HG03558 (cell line): ENCODE measurements around the gene RNF144B.
A peak's percentile ranks its signal among the peaks of the same experiment; 100 is the strongest.
"Not testable (repeated sequence)": the region's sequence is repeated elsewhere in the genome, so short reads cannot be mapped to it uniquely, and the experiment has no call there.

ENCODE experiments used
- ATAC-seq: cut with Tn5 transposase; IDR thresholded peaks from one replicate; pipeline ENCODE4 v1.9.1; 2021; ENCODE audit warnings: moderate number of reproducible peaks; ENCODE audit not compliant: unreplicated experiment; ENCODE audit errors: extremely low read depth

Gene RNF144B

DNA sequence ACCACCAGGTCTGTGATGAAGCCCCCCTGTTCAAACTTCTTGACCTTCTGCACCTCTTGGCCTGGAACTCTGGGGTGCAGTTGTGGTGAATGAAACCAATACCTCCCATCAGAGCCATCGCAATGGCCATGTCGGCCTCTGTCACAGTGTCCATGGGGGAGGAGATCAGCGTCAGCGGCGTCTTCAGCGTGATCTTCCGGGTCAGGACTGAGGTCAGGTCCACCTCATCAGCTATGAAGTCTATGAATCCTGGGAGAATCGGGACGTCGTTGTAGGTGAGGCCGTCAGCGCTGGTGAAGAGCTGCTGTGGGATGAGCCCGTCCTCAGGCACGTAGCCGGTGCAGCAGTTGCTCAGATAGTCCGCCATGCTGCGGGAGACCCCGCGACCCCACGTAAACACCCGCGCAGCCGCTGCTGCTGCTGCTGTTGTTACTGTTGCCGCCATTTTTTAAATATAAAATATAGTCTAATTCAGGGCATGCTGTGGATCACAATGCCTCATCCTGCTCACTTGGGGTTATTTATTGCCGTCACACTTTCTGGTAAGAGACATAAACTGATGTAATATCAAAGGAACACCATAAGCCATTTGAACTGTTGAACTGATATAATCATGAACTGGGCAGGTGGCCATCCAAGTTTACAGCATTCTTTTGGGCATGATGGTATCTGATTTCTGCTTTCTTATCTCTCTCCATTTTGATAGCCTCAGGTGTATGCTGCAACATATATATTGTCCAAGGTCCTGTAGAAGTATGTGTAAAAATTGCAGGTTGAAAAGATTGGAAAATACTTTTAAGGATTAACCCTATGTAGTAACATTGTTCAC, 18.7 kb upstream of the RNF144B start:
- ATAC-seq = no peak

DNA sequence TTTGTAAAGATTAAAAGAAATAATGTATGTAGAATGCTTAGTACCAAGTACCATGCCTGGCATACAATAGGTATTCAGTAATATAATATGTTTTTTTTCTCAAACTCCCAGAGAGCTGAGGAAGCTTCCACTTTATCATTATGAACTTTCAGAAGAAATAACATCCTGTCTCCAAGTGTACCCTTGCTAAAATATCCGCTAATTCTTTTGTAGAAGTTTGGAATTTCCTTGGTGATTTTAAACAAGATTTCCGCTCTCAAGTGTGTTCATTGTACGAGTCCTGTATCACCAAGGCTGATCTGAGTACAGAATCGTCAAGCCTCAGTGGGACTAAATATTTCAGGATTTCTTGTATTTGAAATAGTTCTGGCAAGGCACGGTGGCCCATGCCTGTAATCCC, 16.1 kb upstream of the RNF144B start:
- ATAC-seq = no peak

DNA sequence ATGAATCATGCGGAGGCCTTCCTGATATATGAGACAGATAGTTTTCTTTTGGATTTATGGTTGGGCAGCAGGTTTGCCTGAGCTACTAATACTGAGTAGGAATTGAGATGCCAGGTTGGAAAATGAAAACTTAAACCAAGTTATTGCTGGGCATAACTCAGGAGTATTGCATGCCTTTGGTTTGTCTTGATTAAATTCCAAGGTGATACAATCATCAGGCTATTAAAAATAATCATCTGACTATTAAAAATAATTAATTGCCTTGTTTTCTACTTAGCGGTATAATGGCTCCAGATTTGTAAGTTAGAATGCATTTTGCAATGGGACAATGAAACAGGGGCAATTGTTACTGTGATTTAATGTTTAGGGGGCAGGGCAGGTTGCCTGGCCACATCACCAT, 15.5 kb upstream of the RNF144B start:
- ATAC-seq = no peak

DNA sequence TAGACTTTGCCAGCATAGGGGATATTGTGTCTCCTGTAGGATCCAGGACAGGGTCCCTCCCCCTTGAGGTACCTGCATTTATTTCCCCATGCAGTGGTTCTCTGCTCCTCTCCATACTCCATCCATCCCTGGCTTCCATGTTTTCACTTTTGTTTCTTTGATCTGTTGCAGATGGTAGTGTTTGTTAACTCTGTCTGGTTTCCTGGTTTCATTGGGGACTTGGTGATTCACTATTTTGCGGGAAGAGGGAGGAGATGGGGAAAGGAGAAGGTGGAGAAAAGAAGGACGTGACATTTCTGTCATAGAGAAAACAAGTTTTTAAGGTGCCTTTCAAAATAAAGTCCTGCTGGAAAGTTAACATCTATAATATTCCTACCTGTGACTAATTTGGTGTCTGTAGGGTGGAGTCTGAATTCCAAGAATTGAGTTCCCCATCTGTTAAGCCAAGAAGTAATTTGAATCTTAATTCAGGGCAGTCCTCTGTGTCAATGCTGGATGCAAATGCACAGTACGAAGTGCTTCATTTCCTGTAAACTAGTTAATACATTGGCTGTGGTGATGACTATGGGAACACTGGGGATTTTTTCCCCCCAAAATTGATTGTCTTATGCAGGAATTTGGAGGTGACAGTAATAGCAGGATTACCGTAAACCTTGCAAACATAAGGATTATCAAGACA, 6.9 kb upstream of the RNF144B start:
- no peak for ATAC-seq

DNA sequence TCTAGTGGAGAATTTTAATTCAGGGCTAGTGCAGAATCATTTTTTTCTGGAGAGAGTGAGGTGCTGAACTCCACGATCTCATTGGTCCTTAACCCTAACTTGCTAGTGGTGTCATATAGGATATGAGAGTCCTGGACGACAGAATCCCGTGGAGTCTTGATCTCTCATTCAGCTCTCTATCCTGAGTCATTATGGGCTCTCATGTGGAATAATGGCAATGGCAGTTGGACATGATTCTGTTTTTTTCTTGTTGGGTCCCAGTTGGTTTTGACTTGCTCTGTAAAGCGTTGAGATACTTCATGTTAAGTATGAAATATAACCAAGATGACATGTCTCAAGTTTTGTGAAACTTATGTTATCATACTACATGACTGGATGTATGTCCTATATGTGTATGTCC, 6.3 kb upstream of the RNF144B start:
- no peak for ATAC-seq

DNA sequence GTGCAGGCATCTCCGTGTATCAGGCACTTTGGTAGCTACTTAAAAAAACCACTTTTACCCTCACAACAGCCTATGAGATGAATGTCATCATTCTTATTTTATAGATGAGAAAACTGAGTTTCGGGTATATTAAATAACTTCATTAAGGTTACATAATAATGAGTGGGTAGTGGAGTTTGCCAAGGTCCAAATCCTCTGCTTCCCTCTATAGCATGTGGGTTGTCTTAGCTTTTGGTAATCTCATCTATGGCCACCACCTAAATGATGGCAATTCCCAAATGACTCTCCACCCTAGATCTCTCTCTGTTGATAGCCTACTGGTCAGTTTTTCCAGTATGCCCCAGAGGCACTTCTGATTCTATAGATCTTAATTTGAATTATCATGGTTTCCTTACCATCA, 3.7 kb upstream of the RNF144B start:
- no peak for ATAC-seq

DNA sequence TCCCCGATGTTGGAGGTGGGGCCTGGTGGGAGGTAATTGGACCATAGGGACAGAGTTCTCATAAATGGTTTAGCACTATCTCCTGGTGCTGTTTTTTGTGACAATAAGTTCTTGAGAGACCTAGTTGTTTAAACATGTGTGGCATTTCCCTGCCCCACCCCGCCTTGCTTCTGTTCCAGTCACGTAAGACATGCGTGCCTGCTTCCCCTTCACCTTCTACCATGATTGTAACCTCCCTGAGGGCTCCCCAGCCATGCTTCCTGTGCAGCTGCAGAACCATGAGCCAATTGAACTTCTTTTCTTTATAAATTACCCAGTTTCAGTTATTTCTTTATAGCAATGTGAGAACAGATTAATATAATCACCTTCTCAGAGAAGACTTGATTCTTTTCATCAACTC, 2.5 kb upstream of the RNF144B start:
- ATAC-seq = no peak

DNA sequence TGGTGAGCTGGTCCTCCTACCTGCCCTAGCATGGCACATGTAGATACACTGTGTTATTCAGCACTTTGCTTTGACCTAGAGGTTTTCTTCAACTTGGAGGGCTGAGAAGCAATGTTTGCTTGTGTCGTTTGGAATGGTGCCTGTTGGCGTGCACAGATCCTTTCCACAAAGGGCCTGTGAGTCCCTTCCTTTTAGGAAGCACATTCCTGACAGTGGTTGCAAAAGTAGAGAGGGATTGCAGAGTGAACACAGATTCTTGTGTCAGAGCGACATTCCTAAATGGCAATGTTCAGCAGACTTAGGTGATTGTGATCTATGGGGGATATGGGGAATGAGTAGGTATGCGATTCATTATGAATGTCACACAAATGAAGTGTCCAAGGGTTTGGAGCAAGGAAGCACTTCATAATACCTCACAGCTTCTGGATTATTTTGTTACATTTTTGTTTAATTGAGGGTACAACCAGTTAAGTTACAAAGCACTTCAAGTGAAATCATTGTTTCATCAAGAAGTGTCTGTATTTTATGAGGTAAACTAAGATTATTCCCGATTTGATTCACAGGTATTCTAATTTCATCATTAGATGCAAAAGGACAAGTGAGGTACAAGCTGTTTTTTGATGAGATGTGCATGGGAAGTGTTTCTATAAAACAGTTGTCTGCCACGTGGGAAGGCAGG, 713 bp upstream of the RNF144B start:
- ATAC-seq = no peak

DNA sequence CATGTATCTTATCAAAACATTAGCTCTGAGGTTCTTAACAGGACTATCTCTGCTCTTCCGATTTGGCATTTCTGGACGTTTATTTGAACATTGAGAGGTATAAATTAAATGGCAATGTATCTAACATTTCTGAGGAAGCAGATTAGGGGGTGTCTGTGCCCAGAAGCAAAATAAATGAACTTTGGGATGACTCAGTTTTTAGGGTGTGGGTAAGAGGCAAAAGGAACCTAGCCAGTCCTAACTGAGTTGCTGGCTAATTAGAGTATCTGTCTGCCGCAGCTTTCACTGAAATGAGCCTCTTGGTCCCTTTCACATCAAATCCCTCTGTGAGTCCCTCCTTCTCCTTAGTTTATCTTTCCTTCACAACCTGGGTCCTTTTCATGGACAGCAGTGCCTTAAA, 1.1 kb downstream of the RNF144B start:
- no peak for ATAC-seq

DNA sequence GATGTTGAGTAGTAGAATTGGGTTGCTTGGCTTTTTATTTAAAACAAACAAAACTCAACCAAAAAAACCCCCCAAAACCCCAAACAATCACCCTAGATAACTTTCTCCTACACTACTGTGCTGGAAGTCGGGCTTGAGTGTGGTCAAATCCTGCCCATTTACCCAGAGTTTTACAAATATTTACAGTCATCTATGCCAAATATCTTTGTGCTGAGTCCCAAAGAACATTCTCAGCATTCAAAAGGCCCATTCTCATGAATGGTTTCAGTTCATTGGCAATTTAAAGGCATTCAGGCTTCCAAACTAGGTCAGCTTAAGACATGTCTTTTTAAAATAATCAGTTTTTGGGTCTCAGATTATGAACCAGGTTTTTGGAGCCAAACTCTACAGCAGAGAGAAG, 1.8 kb downstream of the RNF144B start:
- no peak for ATAC-seq

DNA sequence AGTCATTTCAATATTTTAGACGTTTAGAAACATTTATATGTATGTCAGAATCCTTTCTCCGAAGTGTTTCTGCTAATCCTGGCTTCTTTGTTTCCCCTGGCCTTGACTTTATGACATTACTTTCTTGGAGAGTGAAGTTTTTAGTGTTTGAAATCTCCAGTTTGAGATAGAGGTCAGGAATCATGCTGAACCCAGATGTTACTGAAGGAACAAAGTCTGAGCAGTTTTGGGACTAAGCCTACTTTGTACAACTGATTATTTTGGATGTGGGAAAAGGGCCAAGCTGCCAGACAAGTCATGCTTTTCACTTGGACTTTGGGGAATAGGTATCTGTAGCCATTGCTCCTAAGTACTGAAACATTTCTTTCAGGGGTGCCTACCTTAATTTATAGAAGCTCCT, 2.3 kb downstream of the RNF144B start:
- no peak for ATAC-seq

DNA sequence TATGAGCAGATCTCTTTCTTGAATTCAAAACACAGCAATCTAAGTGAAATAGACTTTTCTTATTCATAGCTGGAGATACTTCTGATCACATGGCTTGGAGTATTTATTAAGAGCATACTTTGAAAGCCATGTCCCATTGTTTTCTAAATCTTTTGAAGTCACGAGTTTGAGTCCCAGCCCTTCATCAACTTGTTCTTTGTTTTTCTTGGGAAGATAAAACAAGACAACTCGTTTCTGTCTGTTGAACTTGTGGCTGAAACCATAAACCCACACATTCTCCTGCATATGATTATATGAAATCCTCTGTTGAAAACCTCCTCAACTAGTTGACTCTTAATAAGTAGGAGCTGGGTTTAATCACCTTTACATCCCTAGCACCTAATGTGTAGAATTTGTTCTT, 3.3 kb downstream of the RNF144B start:
- no peak for ATAC-seq

DNA sequence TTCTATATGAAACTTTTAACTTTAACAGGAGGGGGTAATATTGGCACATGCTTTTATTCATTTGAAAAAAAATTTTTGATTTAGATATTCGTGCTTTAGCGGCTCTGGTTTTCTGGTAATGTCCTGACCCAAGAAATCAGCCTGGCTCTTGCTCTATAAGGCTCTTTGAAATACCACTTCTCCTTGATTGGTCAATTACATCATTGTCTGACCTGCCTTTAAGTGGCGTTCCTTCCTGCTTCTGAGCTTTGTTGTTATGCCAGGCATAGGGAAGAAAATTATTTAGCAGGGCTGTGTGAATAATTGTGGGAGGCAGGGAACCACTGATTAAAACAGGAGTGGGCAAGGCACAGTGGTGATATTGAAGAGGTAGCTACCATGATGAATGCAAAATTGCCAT, 3.9 kb downstream of the RNF144B start:
- ATAC-seq = no peak

DNA sequence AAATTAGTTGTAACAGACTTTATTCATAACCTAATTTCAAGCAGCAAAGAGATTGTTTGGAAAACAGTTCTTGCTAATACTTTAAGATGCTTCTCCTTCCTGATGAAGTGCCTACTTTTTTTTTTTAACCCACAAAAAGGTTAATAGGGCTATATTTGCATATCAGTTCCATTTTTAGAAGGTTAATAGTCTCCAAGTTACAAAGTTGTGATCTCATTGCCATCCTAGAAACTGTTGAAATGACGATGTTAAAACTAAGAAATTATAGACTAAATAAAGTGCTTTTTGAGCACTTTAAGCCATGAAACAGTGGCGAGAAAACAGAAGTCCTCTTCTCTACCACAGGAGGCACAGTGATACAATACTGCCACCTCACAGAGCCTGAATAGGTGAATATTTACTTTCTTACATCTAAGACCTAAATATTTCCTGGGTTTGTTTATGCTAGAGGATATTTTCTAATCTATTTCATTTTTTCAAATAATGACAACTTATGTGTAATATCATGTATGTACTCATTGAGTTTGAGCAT, 5.3 kb downstream of the RNF144B start:
- no peak for ATAC-seq

DNA sequence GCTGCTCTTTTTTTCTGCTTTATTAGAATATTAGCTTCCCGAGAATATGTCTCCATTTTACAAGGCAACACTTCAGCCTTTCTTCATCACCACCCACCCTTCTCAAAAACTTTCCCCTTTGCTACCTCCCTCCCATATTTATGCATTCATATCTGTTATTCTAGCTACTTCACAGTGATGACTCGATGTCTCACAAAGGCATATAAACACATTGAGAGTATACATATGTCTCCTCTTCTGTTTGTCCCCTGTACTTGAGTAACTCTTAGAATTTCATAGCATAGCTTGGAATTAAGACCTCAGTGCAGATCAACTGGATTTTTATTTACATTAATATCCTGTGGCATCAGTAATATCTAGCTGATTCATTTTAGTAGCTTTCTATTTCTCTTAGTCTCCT, 6.5 kb downstream of the RNF144B start:
- no peak for ATAC-seq

DNA sequence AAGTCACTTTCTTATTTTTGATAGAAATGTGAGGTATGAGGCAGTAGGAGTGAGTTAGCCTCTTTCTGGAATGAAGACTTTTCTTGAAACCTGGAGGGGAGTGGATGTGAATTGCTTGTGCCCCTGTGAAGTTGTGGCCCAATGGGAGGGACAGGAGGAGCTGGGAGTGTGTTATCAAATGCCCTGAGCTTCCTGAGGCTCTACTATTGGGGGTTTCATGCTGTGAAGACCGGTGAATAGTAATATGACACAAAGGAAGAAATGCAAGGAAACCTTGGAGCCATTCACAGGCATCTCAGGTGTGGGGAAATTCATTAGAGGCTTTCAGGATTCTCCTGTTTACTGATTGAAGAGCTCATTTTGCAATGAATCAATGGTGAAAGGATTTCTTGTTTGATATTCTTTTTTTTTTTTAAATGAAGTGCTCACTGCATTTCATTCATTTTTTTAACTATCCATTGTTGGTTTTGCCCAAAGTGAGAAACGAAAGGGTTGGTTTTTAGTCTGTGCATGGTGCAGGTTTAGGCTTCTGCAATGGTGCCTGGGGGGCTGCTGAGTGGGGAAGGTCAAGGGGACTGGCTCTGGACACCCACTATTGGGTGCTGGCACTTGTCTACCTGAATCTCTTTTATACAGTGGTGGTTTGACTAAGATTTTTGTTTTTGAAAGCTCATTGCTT, 8.2 kb downstream of the RNF144B start:
- no peak for ATAC-seq

DNA sequence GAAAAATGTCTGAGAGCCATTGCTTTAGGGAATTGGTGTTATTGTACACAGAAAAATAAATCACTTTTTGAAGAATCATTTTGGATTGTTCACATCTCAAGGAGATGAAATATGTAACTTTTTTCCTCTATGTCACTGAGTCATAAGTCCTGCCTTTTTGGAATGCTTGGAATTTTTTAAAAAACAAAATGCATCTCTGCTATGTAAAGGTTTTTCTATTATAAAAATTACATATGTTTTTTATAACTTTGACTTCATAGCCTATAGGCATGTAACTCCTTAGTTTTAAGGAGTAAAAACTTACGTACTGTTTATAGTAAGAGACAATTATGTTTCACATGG, 8.7 kb downstream of the RNF144B start:
- ATAC-seq = no peak

DNA sequence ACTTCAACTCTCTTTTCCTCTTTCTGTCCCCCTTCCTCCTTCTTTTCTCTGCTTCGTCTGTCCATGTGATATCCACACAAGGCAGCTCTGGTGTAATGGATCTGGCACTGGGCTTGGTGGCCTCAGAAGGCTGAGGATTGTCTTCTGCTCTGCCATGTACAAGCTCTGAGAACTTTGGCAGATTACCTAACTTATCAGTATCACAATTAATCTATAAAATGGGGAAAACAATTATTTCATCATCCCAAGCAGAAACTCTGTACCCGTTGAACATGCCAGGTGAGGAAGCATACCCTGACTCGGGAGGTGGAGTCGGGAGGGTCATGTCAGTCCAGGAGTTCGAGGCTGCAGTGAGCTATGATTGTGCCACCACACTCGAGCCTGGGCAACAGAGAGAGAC, 10.6 kb downstream of the RNF144B start:
- no peak for ATAC-seq

DNA sequence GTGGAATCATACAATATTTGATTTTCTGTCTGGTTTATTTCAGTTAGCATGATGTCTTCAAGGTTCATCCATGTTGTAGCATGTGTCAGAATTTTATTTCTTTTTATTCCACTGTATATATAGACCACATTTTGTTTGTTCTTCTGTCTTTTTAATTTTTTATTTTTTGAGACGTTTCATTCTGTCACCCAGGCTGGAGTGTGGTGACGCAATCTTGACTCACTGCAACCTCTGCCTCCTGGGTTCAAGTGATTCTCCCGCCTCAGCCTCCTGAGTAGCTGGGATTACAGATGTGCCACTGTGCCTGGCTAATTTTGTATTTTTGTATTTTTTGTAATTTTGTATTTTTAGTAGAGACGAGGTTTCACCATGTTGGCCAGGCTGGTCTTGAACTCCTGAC, 11.1 kb downstream of the RNF144B start:
- not testable (repeated sequence) for ATAC-seq

DNA sequence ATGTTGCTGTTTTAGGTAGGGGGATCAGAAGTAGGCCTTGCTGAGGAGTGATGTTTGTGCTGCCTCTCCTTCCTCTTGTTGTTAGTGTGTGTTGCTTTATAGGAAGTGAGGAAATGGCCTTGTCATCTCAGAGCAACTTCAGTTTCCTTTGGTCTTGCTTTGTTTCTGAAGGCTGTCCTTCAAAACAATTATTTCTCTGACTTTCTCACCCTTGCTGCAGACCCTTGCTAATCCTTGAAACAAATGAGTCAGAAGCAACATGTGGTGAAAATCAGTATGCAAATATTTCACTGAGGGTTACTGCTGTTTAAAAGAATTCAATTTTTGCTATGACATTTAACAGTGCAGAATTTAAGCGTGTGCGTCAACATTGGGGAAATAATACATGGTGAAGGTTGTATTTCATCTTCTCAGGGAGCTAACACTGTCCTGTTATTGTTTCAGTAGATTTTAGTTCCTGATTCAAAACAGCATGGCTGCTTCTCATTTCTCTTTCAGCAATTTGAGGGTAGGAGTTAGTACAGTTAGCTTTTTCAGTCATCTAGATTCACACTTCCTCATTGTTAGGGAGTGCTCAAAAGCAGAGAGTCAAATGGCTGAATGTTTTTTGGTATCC, 13.8 kb downstream of the RNF144B start:
- peak; percentile 85 for ATAC-seq
